HG02852 (cell line): ENCODE results near the gene MAPKAP1.
"Not testable (repeated sequence)": the region's sequence is repeated elsewhere in the genome, so short reads cannot be mapped to it uniquely, and the experiment has no call there.

Experiments
- ATAC-seq: cut with Tn5 transposase; IDR thresholded peaks from one replicate; pipeline ENCODE4 v1.9.1; 2021; ENCODE audit warnings: mild to moderate bottlenecking, moderate library complexity; ENCODE audit not compliant: unreplicated experiment

The MAPKAP1 gene

DNA sequence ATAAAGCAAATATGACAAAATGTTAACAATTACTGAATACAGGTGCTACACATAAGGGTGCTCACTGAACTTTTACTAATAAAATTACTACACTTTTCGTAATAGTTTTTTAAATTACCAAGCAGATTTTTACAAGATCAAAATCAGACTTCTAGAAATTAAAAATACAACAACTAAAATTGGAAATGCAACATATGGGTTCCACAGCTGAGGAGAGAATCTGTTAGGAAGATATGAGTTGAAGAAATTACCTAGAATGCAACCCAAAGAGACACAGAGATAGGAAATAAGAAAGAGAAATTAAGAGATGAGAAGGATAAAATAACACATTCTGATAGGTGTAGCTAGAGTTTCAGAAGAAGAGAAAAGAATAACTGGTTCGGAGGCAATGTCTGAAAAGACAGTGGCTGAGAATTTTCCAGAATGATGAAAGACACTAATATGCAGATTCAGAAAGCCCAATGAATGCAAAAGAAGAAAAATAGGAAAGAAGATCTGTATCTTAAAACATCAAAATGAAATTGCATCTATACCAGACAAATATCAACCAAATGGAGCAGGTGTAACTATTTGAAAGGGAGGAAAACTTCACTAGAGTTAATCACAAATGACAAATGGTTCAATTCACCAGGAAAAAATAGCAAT, 95.8 kb downstream of the MAPKAP1 start:
- no peak for ATAC-seq

GRCh38 chr9:125609744-125610143, 97.3 kb downstream of the MAPKAP1 start:
- ATAC-seq, result no peak

- ATAC-seq, result no peak
These were observed 98.4 kb downstream of the MAPKAP1 start for GRCh38 chr9:125608489-125609224.

DNA sequence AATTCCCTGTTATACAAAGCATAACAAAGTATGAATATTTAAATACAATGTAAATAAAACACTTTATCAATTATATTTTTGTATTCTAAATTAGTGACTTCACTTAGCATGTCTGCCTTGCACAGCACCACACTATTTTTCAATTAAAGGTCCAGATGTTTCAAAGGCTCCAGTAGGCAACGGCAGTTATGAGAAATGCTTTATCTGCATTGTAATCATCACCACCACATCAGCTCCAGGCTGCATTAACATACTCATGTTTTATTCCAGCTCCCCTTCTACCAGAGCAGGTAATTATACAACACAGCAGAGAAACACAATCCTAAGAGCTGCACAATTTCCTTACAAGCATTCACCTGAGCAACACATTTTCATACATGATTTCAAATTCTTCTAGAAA, 102.8 kb downstream of the MAPKAP1 start:
- no peak for ATAC-seq

DNA sequence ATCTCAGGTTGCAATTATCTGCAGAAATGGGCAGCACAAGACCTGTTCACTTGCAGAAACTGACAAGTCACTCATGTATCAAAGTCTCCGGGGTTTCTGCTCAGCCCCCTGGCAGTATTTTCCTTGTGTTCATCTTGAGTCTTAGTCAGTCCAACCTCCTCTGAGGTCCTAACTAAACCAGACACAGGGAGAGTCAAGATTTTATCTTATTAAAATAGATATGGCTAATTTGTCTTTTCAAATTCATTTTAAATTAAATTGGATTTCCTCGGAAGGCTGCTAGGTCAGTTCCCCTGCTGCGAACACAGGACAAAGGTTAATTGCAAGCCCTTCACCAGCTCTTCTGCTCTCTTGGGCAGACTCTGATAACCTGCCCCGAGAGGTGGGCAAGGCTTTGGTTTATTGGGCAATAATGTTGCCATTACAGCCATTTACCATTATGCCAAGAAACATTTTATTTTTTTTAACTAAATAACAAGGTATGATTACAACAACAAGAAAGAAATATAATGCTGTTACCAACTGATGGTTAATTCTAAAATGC, 103.5 kb downstream of the MAPKAP1 start:
- no peak for ATAC-seq

GRCh38 chr9:125601961-125602360, 105.0 kb downstream of the MAPKAP1 start:
- no peak for ATAC-seq

DNA sequence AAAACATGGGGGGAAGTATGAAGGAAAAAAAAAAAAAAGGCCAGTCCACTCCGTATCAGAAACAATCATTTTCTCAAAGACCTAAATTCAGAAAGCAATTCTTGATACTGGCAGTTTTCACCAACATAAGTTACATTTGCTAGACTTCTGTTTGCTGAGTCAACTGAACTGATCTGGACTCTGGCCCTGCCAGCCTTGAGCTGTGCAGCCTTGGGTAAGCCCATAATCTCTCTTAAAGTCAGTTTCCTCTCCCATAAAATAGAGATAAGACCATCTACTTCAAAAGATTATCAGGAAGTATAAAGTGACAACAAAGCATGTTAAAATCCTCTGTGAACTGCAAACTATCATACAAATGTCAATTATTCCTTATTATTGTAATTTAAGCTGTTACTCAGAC, 106.8 kb downstream of the MAPKAP1 start:
- no peak for ATAC-seq

DNA sequence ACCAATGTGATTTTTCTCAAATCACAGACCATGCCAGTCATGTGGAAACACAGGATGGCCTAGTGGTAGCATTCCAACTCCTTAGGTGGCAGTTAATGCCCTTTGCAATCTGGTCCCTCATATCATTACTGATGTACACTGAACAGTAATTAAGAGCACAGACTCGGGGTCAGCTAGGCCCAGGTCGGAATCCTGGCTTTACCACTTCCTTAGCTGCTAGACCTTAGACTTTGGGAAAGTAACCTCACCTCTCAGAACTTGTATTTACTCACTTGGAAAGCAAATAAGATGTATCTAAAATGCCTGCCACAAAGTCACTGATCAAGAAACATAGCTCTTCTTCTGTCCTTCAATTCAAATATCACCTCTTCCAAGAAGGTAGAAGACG, 112.8 kb downstream of the MAPKAP1 start:
- ATAC-seq, result no peak

GRCh38 chr9:125593581-125594222, 113.3 kb downstream of the MAPKAP1 start:
- no peak for ATAC-seq

GRCh38 chr9:125591888-125592287, 115.1 kb downstream of the MAPKAP1 start:
- no peak for ATAC-seq

DNA sequence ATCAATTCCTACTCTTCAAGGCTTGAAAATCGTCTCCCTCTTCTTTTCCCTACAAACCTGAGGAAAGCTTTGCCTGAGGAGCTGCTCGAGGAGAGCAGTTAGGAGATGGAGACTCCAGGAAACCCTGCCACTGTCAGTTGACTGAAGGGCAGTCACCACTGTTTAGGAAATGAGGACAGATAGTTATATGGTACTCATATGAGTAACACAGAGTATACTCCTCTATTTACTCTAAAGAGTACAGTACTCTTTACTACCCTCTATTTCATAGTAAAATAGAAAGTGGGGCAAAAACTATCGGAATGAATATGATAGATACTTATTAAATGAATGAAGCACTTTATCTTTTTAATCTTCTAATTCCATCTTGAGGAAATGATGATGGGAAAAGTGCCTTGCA, 115.8 kb downstream of the MAPKAP1 start:
- no peak for ATAC-seq

DNA sequence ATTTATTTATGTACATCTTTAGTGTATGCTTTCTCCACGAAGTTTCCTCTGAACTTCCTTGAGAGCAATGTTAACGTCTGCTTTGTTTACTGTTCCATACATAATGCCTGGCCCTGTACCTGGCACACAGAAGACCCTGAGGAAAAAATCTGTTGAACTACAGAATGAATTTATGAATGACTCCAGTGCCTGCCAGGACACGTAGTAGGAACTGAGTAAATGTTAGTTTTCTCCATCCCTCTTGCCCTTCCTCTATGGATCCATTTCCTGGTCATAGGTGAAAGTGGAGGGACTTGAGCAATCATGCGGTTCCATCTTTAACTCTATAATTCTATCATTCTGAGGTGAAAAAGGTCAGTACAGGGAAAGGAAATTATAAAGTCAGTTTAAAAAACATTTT, 117.7 kb downstream of the MAPKAP1 start:
- ATAC-seq, result no peak

DNA sequence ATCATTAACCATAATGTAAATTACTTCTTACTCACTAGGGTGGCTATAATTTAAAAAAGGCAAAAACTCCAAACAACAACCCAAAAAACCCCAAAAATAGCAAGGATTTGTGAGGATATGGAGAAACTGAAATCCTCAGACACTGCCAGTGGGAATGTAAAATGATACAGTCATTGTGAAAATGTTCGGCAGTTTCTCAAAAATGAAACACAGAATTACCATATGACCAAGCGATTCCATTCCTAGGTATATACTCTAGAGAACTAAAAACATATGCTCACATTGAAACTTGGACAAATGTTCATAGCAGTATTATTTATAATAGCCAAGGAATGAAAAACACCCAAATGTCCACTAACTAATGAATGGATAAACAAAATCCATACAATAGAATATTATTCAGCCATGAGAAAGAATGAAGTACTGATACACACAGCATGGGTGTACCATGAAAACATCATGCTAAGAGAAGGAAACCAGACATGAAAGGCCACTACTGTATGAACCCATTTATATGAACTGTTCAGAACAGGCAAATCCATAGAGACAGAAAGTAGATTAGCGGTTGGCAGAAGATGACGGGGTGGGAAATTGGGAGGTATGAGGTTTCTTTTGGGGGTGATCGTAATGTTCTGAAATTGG, 119.1 kb downstream of the MAPKAP1 start:
- no peak for ATAC-seq

DNA sequence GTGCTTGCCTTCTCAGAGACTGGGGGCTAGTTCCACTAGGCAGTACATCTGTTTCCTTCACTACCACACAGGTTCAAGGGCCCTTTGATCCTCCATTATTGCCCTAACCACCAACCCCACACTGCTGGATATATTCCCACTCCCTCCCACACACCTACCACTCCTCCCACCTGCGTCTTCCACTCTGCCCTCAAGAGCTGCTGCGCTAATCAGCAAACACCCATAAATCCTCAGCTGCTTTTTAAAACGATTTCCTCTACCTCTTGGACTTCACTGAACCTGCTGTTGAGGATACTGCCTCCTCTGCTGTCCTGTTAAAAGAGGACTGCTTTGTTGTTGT, 120.9 kb downstream of the MAPKAP1 start:
- no peak for ATAC-seq

- no peak for ATAC-seq
These were observed 121.4 kb downstream of the MAPKAP1 start for GRCh38 chr9:125585503-125586171.

DNA sequence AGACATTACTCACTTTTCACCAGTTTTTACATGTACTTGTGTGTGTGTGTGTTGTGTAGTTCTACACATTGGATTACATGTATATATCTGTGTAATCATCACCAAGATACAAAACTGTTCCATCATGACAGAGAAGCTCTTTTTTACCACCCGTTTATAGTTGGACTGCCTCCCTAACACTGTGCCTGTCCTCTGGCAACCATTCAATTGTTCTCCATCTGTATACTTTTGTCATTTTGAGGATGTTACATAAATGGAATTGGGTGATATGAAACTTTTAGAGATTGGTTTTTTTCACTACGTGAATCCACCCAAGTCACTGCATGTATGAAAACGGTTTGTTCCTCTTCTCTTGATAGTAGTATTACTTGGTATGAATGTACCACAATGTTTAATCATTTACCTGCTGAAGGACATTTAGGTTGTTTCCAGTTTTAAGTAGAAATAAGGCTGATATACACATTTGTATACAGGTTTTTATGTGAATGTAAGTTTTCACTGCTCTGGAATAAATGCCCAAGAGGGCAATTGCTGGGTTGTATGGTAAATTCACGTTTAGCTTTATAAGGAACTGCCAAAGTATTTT, 126.2 kb downstream of the MAPKAP1 start:
- ATAC-seq, result no peak

- ATAC-seq, result no peak
These were observed 127.7 kb downstream of the MAPKAP1 start for GRCh38 chr9:125579030-125579932.

DNA sequence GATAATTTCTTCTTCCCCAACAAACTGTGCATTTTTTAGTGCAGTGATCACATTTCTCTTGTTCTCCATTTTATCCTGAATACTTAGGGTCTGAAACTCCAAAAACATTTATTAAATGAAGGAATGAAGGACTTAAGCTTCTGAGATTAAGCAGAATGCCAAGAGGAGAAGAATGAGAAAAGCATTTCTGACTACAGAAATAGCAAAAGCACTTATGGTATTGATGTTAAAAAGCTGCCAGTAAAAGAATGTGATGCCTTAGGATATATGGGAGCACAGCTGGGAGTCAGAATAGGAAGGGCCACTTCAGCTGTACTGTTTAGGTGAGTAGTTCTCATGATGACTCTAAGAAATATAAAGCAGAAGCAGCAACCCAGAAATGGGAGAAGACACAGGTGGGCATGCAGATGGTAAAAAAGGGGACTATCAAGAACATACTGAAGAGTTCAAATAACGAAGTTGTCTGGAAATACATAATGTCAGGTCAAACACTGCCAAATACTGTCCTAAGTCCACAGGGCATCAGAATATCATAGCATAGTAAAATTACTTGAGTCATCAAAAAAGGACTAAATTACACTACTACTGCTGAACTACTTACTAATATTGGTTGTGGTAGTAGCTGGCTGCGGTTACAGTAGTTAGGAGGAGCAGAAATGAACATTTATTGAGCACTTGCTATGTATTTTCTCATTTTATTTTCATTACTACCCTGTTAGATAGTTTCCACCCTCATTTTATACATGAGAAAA, 132.7 kb downstream of the MAPKAP1 start:
- no peak for ATAC-seq

GRCh38 chr9:125572461-125572860, 134.5 kb downstream of the MAPKAP1 start:
- not testable (repeated sequence) for ATAC-seq
